ENCODE data around the gene HMCN1. TPM values are rescaled to one million over a fixed set of nuclear protein-coding genes. Genes with fewer than 3 reads are reported as not detected.

Gene HMCN1
- total RNA-seq, 2 donors from 2014 or later: 3.5 to 9.9 TPM

GRCh38 chr1:185853739-185854138 lies 119.5 kb downstream of the HMCN1 start:
- H3K4me3 ChIP-seq: no peak overlapping the region
- DNase-seq (ENCODE audit: low spot score): no peak
- H3K9me3 ChIP-seq: no peaks in the 10 kb centered on the region
- TF ChIP-seq POLR2AphosphoS5 (IDR thresholded peaks at IDR 0.05): no peak
- TF ChIP-seq, protein P1, sequence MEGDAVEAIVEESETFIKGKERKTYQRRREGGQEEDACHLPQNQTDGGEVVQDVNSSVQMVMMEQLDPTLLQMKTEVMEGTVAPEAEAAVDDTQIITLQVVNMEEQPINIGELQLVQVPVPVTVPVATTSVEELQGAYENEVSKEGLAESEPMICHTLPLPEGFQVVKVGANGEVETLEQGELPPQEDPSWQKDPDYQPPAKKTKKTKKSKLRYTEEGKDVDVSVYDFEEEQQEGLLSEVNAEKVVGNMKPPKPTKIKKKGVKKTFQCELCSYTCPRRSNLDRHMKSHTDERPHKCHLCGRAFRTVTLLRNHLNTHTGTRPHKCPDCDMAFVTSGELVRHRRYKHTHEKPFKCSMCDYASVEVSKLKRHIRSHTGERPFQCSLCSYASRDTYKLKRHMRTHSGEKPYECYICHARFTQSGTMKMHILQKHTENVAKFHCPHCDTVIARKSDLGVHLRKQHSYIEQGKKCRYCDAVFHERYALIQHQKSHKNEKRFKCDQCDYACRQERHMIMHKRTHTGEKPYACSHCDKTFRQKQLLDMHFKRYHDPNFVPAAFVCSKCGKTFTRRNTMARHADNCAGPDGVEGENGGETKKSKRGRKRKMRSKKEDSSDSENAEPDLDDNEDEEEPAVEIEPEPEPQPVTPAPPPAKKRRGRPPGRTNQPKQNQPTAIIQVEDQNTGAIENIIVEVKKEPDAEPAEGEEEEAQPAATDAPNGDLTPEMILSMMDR (IDR thresholded peaks at IDR 0.05): no peak
- no peak for TF ChIP-seq POLR2A (IDR thresholded peaks at IDR 0.05)
- H3K36me3 ChIP-seq: no peaks in the 10 kb centered on the region
- intact Hi-C loops (cut with DNase I): no loop called here
- WGBS: 76% methylated on average over 1 of the region's 1 CpG
- H3K27ac ChIP-seq: no peak overlapping the region
- no peaks in the 10 kb centered on the region for H3K27me3 ChIP-seq (replicated peaks; ENCODE audit: insufficient read depth)
- H3K4me1 ChIP-seq (replicated peaks): no peaks in the 10 kb centered on the region

DNA sequence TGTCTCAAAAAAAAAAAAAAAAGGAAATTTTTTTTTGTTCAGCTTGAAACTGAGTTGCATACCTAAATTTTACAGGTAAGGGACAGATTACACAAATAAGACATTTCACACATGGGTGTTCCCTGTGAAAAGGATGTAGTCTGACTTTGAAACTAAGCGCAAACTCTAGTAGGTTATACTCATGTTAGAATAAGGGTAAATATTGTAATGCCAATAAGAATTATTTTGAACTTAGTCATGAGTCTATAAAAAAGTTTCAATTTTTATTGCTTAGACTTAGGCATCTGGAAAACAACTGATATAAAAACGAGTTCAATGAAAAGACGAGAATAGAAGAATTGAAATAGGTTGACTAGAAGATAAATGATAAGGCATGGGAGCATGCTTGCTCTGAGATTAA lies 122.3 kb downstream of the HMCN1 start:
- Histone ChIP-seq H3K27me3 (replicated peaks; ENCODE audit: insufficient read depth) (no peaks in the 10 kb centered on the region), H3K36me3 (no peaks in the 10 kb centered on the region), H3K9me3 (no peaks in the 10 kb centered on the region), H3K4me1 (replicated peaks) (no peaks in the 10 kb centered on the region), H3K27ac (no peak overlapping the region), H3K4me3 (no peak overlapping the region)
- intact Hi-C loops (cut with DNase I): no loop called here
- TF ChIP-seq, protein P1 (IDR thresholded peaks at IDR 0.05): no peak
- no peak for TF ChIP-seq POLR2A (IDR thresholded peaks at IDR 0.05)
- TF ChIP-seq POLR2AphosphoS5 (IDR thresholded peaks at IDR 0.05): no peak
- 51% methylated on average over 3 of the region's 3 CpGs for WGBS
- no peak for DNase-seq (ENCODE audit: low spot score)

DNA sequence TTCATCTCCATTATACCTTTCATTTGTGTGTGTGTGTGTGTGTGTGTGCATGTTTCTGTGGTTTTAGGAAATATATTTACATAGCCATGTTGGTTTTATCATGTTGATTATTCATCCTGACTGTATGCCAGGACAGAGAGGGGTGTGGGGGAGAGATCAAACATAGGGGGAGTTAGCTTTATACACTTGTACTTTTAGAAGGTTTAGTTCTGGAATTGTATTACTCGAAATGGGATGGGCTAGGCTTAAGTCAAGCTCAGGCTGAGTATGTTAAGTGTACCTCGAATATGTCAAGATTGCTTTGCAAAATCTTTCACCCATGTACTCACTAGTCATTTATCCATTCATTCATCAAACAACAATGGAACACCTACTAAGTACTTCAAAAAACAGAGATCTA lies 123.3 kb downstream of the HMCN1 start:
- Histone ChIP-seq H3K9me3 (no peaks in the 10 kb centered on the region), H3K27ac (no peak overlapping the region), H3K4me3 (no peak overlapping the region), H3K27me3 (replicated peaks; ENCODE audit: insufficient read depth) (no peaks in the 10 kb centered on the region), H3K4me1 (replicated peaks) (no peaks in the 10 kb centered on the region), H3K36me3 (no peaks in the 10 kb centered on the region)
- TF ChIP-seq, protein P1 (IDR thresholded peaks at IDR 0.05): no peak
- intact Hi-C loops (cut with DNase I): no loop called here
- 53% methylated on average over 2 of the region's 2 CpGs for WGBS
- no peak for DNase-seq (ENCODE audit: low spot score)

DNA sequence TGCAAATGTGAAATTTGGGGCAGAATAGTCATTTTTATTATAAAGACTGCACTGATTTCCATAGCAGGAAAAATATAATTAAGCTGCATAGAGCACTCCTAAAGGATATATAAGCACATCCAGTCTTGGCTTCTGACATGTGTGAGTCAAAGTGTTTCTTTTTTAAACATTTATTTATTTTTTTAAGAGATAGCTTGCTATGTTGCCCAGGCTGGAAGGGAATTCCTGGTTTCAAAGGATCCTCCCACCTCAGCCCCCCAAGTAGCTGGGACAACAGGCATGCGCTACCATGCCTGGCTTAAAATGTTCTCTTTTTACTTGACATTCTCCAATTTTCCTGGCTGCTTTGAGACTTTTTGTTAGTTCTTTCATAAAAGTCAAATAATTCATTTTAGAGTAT lies 126.1 kb downstream of the HMCN1 start:
- no peaks in the 10 kb centered on the region for H3K36me3 ChIP-seq
- DNase-seq (ENCODE audit: low spot score): no peak
- WGBS: 91% methylated on average over 1 of the region's 1 CpG
- no peaks in the 10 kb centered on the region for H3K27me3 ChIP-seq (replicated peaks; ENCODE audit: insufficient read depth)
- no peaks in the 10 kb centered on the region for H3K4me1 ChIP-seq (replicated peaks)
- no peak overlapping the region for H3K4me3 ChIP-seq
- intact Hi-C loops (cut with DNase I): no loop called here
- TF ChIP-seq POLR2AphosphoS5 (IDR thresholded peaks at IDR 0.05): no peak
- TF ChIP-seq, protein P1 (IDR thresholded peaks at IDR 0.05): no peak
- no peak for TF ChIP-seq POLR2A (IDR thresholded peaks at IDR 0.05)
- H3K27ac ChIP-seq: no peak overlapping the region
- no peaks in the 10 kb centered on the region for H3K9me3 ChIP-seq

- H3K36me3 ChIP-seq: no peaks in the 10 kb centered on the region
- H3K27me3 ChIP-seq (replicated peaks; ENCODE audit: insufficient read depth): no peaks in the 10 kb centered on the region
- no peaks in the 10 kb centered on the region for H3K9me3 ChIP-seq
- intact Hi-C loops (cut with DNase I): no loop called here
- no peaks in the 10 kb centered on the region for H3K4me1 ChIP-seq (replicated peaks)
- WGBS: 85% methylated on average over 1 of the region's 1 CpG
- no peak overlapping the region for H3K4me3 ChIP-seq
- no peak for TF ChIP-seq POLR2AphosphoS5 (IDR thresholded peaks at IDR 0.05)
- TF ChIP-seq, protein P1 (IDR thresholded peaks at IDR 0.05): no peak
- no peak for TF ChIP-seq POLR2A (IDR thresholded peaks at IDR 0.05)
- no peak overlapping the region for H3K27ac ChIP-seq
- DNase-seq (ENCODE audit: low spot score): no peak
Observed at GRCh38 chr1:185860859-185861258, 126.7 kb downstream of the HMCN1 start.
